AG04450 (cell line): ENCODE measurements around the gene DNAH3. TPM values are rescaled to one million over a fixed set of nuclear protein-coding genes. Genes with fewer than 3 reads are reported as not detected.
"Not testable (repeated sequence)": the region's sequence is repeated elsewhere in the genome, so short reads cannot be mapped to it uniquely, and the experiment has no call there.

Experiments
- CTCF ChIA-PET: fragments of 300-600, 350-600 bp; formaldehyde crosslinking; extraction: SDS; loops from one replicate; lab custom pipeline; 2022; ENCODE audit warnings: antibody characterized with exemption, inconsistent platforms; lab: Charles Lee
- POLR2A ChIA-PET: fragments of 350-600 bp; formaldehyde crosslinking; extraction: SDS; loops from one replicate; lab custom pipeline; 2021; ENCODE audit warnings: antibody characterized with exemption, inconsistent platforms; lab: Yijun Ruan, JAX
- DNase-seq: peaks from one replicate; pipeline ENCODE4 v3.0.0-alpha.2; 2011; ENCODE audit warnings: low read depth, low spot score
- H3K27ac ChIP-seq: one replicate; pipeline ENCODE4 v1.5.1; 2012; ENCODE audit warnings: low read depth, low read length, control low read depth
- H3K27me3 ChIP-seq: one replicate; pipeline ENCODE4 v1.6.0; 2012; ENCODE audit warnings: low read length; ENCODE audit not compliant: control insufficient read depth, insufficient read depth
- H3K4me3 ChIP-seq: 2 replicates; pipeline ENCODE4 v1.5.1; 2011; ENCODE audit warnings: mild to moderate bottlenecking, low read depth, low read length, control low read depth
- H3K9me3 ChIP-seq: 2 replicates; pipeline ENCODE4 v1.5.1; 2012; ENCODE audit warnings: low read length; ENCODE audit not compliant: control insufficient read depth, insufficient read depth
- CTCF ChIP-seq: IDR thresholded peaks from 2 replicates; pipeline ENCODE4 v1.5.1; 2011; ENCODE audit warnings: low read depth, low read length, control low read depth, inconsistent platforms
- polyA plus RNA-seq: library from polyadenylated mRNA; depleted of rRNA; stranded (reverse); fragments of >200 nt; gene quantifications from 2 replicates; pipeline ENCODE4 v1.2.3, GENCODE V29; 2011

Gene DNAH3
- polyA plus RNA-seq, 1 experiment, result not detected

DNA sequence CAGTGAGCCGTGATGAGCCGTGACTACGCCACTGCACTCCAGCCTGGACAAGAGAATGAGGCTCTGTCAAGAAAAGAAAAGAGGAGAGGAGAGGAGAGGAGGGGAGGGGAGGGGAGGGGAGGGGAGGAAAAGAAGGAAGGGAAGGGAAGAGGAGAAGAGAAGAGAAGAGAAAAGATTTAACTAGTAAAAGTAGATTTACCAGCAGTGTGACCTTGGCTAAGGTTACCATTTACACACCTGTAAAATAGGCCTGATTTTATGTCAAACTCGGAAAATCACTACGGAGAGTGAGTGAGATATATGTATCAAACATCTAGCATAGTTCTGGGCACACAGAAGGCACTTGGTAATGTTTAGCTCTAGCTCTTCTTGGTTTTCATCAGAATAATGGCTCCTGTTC is 140.8 kb downstream of the DNAH3 start:
- POLR2A ChIA-PET, result no interaction called here
- CTCF ChIA-PET, result no interaction called here
- Histone ChIP-seq H3K9me3 (no peaks in the 10 kb centered on the region), H3K27ac (no peak overlapping the region), H3K27me3 (no peaks in the 10 kb centered on the region), H3K4me3 (no peak overlapping the region)
- TF ChIP-seq CTCF, result no peak
- DNase-seq, result no peak

GRCh38 chr16:21005008-21005407 is 145.6 kb downstream of the DNAH3 start:
- ChIA-PET POLR2A (no interaction called here), CTCF (no interaction called here)
- Histone ChIP-seq H3K27ac (no peak overlapping the region), H3K4me3 (no peak overlapping the region), H3K9me3 (no peaks in the 10 kb centered on the region), H3K27me3 (peaks cover 2% of the 10 kb centered on the region)
- DNase-seq, result no peak
- no peak for TF ChIP-seq CTCF

DNA sequence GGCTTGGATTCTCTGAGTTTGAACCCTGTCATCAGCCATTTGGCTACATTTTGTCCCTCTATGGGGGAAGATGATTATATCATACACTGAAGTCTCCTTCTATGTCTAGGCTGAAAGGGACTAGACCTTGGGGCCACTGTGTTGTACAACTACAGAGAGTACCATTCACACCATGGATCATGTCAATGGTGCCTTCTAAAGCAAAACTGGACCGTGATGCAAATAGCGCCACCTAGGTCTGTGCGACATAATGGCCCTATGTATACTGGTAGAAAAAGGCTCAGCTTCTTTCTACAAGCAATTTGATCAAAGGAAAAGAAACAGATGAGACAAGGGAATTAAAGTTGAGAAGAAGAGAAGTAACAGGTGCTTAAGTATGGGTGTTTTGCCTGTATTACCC is 149.4 kb downstream of the DNAH3 start:
- no peaks in the 10 kb centered on the region for H3K9me3 ChIP-seq
- TF ChIP-seq CTCF, result peak; percentile 44
- CTCF ChIA-PET, result interaction anchor here (0.6 to 3.9 kb wide), 4 partner anchors 18 to 197 kb away, joined by 3 to 21 read pairs (median 4); no protein-coding TSS in a partner anchor
- no peak for DNase-seq
- peaks cover 2% of the 10 kb centered on the region for H3K27me3 ChIP-seq
- POLR2A ChIA-PET, result no interaction called here
- H3K4me3 ChIP-seq, result no peak overlapping the region
- no peak overlapping the region for H3K27ac ChIP-seq

GRCh38 chr16:20997147-20997546 is 153.5 kb downstream of the DNAH3 start:
- H3K4me3 ChIP-seq, result no peak overlapping the region
- H3K9me3 ChIP-seq, result no peaks in the 10 kb centered on the region
- CTCF ChIA-PET, result no interaction called here
- no peak overlapping the region for H3K27ac ChIP-seq
- POLR2A ChIA-PET, result no interaction called here
- no peak for TF ChIP-seq CTCF
- peaks cover 4% of the 10 kb centered on the region for H3K27me3 ChIP-seq
- DNase-seq, result no peak

- POLR2A ChIA-PET, result no interaction called here
- CTCF ChIA-PET, result interaction anchor here (0.5 to 1.6 kb wide), 3 partner anchors 88 to 162 kb away, joined by 3 to 5 read pairs (median 4); no protein-coding TSS in a partner anchor
- H3K9me3 ChIP-seq, result no peaks in the 10 kb centered on the region
- DNase-seq, result no peak
- no peak for TF ChIP-seq CTCF
- no peak overlapping the region for H3K27ac ChIP-seq
- no peak overlapping the region for H3K4me3 ChIP-seq
- peaks cover 2% of the 10 kb centered on the region for H3K27me3 ChIP-seq
These were observed 154.9 kb downstream of the DNAH3 start for GRCh38 chr16:20995711-20996110.

GRCh38 chr16:20989496-20990070 is 161.1 kb downstream of the DNAH3 start:
- H3K27ac ChIP-seq, H3K4me3 ChIP-seq, POLR2A ChIA-PET, H3K9me3 ChIP-seq, CTCF ChIA-PET, DNase-seq, H3K27me3 ChIP-seq: not testable (repeated sequence)
